Mononuclear cell (primary cell): ENCODE results near the gene NAT16. TPM values are rescaled to one million over a fixed set of nuclear protein-coding genes. Genes with fewer than 3 reads are reported as not detected.

Experiments
- H3K27me3 ChIP-seq: 2 replicates; pipeline ENCODE4 v1.6.0; 2011; ENCODE audit warnings: low read length, control low read depth; ENCODE audit not compliant: insufficient read depth
- H3K4me1 ChIP-seq: 2 replicates; pipeline ENCODE4 v1.5.1; 2011; ENCODE audit warnings: mild to moderate bottlenecking, low read length, control low read depth; ENCODE audit not compliant: insufficient read depth
- H3K4me3 ChIP-seq: 2 replicates; pipeline ENCODE4 v1.5.1; 2011; ENCODE audit warnings: mild to moderate bottlenecking, low read length, moderate library complexity
- H3K9me3 ChIP-seq: 2 replicates; pipeline ENCODE4 v1.5.1; 2011; ENCODE audit warnings: low read depth, mild to moderate bottlenecking, control low read depth, low read length
- total RNA-seq: library from RNA; depleted of rRNA; stranded (reverse); fragments of >200 nt; gene quantifications from one replicate; pipeline ENCODE4 v1.2.3, GENCODE V29; 2012

Gene NAT16
- total RNA-seq, 1 donor, result not detected

GRCh38 chr7:101186844-101187428, 6.8 kb upstream of the NAT16 start:
- Histone ChIP-seq H3K4me1 (peaks cover 6% of the 10 kb centered on the region), H3K4me3 (no peak overlapping the region), H3K27me3 (peaks cover 16% of the 10 kb centered on the region), H3K9me3 (no peaks in the 10 kb centered on the region)

DNA sequence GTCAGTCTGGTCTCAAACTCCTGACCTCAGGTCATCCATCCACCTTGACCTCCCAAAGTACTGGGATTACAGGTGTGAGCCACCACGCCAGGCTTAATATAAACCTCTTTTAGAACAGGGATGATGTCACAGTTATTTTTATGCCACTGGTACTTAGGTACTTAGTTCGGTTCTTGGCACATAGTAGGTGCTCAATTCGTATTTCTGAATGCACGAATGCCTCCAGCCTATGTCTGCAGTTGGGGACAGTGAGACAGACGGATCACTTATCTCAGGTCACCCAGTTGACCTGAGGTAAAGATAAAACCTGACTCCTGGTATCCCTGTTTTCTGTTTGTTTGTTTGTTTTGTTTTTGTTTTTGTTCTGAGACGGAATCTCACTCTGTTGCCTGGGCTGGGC, 6.1 kb upstream of the NAT16 start:
- H3K27me3 ChIP-seq, result peaks cover 20% of the 10 kb centered on the region

DNA sequence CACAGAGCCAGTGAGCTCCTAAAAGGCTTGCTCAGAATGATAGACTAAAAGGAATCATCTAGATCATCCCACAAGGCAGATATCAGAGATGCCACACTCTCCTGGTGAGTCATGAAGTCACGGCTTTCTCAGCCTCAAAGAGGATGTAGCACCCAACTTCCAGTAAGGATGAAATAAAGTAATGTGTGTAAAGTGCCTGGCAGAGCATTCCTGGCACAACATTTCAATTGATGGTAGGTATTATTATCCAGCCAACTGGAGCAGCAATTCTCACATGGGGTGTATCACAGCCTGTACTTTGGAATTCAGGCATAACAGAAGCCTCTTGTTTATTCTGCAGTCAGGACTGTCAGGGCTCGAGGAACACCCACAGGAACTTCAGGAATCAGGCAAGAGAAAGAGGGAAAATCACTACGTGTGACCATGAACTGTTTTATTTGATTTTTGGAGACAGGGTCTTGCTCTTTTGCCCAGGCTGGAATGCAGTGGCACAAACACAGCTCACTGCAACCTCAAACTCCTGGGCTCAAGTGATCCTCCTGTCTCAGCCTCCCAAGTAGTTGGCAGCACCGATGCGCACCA, 5.3 kb upstream of the NAT16 start:
- no peaks in the 10 kb centered on the region for H3K9me3 ChIP-seq
- H3K27me3 ChIP-seq, result peaks cover 28% of the 10 kb centered on the region
- H3K4me3 ChIP-seq, result no peak overlapping the region
- peaks cover 6% of the 10 kb centered on the region for H3K4me1 ChIP-seq

More for the DNA sequence above, 6.1 kb upstream of the NAT16 start:
- Histone ChIP-seq H3K4me1 (peaks cover 6% of the 10 kb centered on the region), H3K4me3 (no peak overlapping the region), H3K9me3 (no peaks in the 10 kb centered on the region)

GRCh38 chr7:101179713-101180112, 380 bp downstream of the NAT16 start:
- peaks cover 65% of the 10 kb centered on the region for H3K27me3 ChIP-seq
- no peaks in the 10 kb centered on the region for H3K9me3 ChIP-seq
- no peaks in the 10 kb centered on the region for H3K4me1 ChIP-seq
- H3K4me3 ChIP-seq, result no peak overlapping the region

GRCh38 chr7:101179117-101179516, 976 bp downstream of the NAT16 start:
- Histone ChIP-seq H3K27me3 (peaks cover 68% of the 10 kb centered on the region), H3K4me3 (no peak overlapping the region), H3K4me1 (peaks cover 5% of the 10 kb centered on the region), H3K9me3 (no peaks in the 10 kb centered on the region)

- Histone ChIP-seq H3K4me3 (no peak overlapping the region), H3K27me3 (peaks cover 83% of the 10 kb centered on the region), H3K9me3 (no peaks in the 10 kb centered on the region), H3K4me1 (peaks cover 18% of the 10 kb centered on the region)
These were observed 2.4 kb downstream of the NAT16 start for GRCh38 chr7:101177644-101178043.

DNA sequence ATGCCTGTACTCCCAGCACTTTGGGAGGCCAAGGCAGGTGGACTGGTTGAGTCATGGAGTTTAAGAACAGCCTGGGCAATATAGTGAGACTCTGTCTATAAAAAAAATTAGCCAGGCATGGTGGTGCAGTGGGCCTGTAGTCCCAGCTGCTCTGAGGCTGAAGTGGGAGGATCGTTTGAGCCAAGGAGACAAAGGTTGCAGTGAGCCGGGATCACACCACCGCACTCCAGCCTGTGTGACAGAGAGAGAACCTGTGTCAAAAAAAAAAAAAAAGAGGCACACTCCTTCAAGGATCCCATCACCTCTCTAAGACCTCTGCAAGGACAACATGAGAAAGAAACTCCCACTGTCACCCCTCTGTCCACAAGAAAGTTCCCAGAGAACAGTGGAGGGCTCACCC, 4.4 kb downstream of the NAT16 start:
- H3K27me3 ChIP-seq, result peaks cover 87% of the 10 kb centered on the region
- no peaks in the 10 kb centered on the region for H3K9me3 ChIP-seq
- H3K4me1 ChIP-seq, result peaks cover 38% of the 10 kb centered on the region
- no peak overlapping the region for H3K4me3 ChIP-seq

DNA sequence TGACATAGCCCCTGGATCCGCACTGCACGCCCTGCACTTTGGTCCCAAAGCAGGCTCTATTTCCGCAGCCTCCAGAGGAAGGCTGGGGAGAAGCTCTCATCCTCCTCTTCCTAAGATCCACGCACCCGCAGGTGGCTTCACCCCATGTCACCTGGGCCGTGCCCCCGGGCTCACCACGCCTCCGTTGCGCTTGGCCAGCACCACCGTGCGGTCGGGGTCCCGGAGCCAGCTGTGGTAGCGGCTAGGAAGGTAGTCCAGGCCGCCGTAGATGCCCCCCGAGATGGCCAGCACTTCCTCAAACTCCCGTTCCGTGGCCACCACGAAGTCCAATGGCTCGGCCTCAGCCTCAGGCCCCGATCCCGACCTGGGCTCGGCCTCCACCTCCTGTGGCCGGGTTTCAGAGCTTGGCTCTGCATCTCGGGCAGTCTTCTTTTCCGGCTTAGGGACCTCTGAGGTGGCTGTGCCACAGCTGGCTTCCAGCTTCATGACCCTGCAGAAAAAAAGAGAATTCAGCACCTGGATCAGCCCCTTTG, 5.7 kb downstream of the NAT16 start:
- Histone ChIP-seq H3K4me1 (peaks cover 51% of the 10 kb centered on the region), H3K27me3 (peaks cover 95% of the 10 kb centered on the region), H3K9me3 (no peaks in the 10 kb centered on the region), H3K4me3 (no peak overlapping the region)

GRCh38 chr7:101173752-101174244, 6.3 kb downstream of the NAT16 start:
- Histone ChIP-seq H3K4me1 (peaks cover 53% of the 10 kb centered on the region), H3K4me3 (no peak overlapping the region), H3K27me3 (peaks cover 98% of the 10 kb centered on the region), H3K9me3 (no peaks in the 10 kb centered on the region)

GRCh38 chr7:101172854-101173751, 7.0 kb downstream of the NAT16 start:
- peaks cover 98% of the 10 kb centered on the region for H3K27me3 ChIP-seq
- no peaks in the 10 kb centered on the region for H3K9me3 ChIP-seq
- H3K4me3 ChIP-seq, result no peak overlapping the region
- H3K4me1 ChIP-seq, result peaks cover 53% of the 10 kb centered on the region

- Histone ChIP-seq H3K27me3 (peaks cover 98% of the 10 kb centered on the region), H3K4me3 (no peak overlapping the region), H3K4me1 (peaks cover 53% of the 10 kb centered on the region), H3K9me3 (no peaks in the 10 kb centered on the region)
These were observed 7.9 kb downstream of the NAT16 start for GRCh38 chr7:101172005-101172853.

DNA sequence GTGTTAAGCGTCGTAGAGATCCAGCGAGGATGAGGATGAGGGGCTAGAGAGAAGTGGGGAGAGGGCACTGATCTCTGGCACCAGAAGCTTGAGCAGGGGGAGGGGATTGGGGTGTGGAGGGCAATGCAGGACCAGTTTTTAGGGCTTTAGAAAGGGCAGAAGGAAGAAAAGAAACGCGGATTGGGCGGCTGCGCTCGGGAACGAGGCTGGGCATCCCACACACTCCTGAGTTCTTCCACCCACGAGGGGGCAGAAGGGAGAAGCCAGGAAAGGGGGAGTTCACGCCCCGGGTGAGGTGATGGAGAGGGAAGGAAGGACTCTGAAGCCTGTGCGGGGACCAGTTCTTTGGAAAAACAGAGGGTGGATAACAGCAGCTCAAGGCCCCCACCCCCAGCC, 8.7 kb downstream of the NAT16 start:
- no peak overlapping the region for H3K4me3 ChIP-seq
- peaks cover 53% of the 10 kb centered on the region for H3K4me1 ChIP-seq
- H3K9me3 ChIP-seq, result no peaks in the 10 kb centered on the region
- H3K27me3 ChIP-seq, result peaks cover 96% of the 10 kb centered on the region

DNA sequence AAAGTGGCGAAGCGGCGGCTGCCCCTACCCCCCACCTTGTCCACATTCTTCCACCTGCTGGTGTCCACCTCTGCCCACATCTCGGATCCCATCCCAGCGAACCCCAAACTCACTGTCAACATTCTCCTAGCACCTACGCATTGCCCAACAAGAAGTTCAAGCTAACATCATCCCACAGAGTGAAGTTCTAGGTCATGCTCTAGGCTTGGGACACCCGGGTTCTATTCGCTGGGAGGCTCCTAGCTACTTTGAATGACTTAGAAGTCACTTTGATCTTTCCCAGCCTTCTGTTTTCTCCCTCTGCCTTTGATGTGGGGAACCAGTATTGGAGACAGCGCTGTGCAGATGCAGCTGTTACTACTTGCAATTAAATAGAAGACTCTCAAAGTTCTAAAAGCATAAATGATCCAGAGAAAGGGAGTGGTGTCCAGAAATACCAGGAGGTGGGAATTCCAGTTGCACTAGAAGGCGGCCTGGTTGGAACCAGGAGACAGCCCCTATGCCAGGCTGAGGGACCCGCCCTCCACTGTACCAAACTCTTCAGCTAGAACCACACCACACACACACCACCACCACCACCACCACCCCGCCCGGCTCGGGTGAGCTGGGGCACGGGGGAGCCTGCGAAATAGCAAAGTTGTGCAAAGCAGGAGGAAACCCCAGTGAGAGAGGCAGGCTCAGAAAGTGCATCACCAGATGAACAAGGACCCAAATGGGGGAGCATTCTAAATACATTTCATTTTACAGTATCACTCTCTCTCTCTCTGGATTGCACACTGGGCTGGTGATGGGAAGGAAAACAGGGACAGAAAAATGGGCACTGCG, 9.3 kb downstream of the NAT16 start:
- H3K27me3 ChIP-seq, result peaks cover 95% of the 10 kb centered on the region
- no peak overlapping the region for H3K4me3 ChIP-seq
- peaks cover 57% of the 10 kb centered on the region for H3K4me1 ChIP-seq
- no peaks in the 10 kb centered on the region for H3K9me3 ChIP-seq
